H1 (cell line): Measurements from ENCODE around the gene METAP1D. TPM values are rescaled to one million over a fixed set of nuclear protein-coding genes. Genes with fewer than 3 reads are reported as not detected.
A peak's percentile ranks its signal among the peaks of the same experiment; 100 is the strongest.

Source experiments
- ASH2L ChIP-seq: fragments of 200-600, 300-600 bp; sonication (generic); IDR thresholded peaks from one replicate; pipeline ENCODE4 v1.7.1; 2017; ENCODE audit warnings: low read length
- CBX5 ChIP-seq: fragments of 300-800, 300-1000 bp; sonication (generic); IDR thresholded peaks from 2 replicates; pipeline ENCODE4 v1.7.1; 2016; ENCODE audit warnings: antibody characterized with exemption, low read length, low read depth
- CHD2 ChIP-seq: IDR thresholded peaks from 2 replicates; pipeline ENCODE4 v1.6.1; 2012; ENCODE audit warnings: low read length, improper control_type of control experiment
- CTBP2 ChIP-seq: IDR thresholded peaks from 2 replicates; pipeline ENCODE4 v1.7.0; 2011; ENCODE audit warnings: borderline replicate concordance, mild to moderate bottlenecking, moderate library complexity, mixed read lengths, low read length; ENCODE audit not compliant: insufficient read depth, insufficient read length
- EGR1 ChIP-seq: IDR thresholded peaks from 2 replicates; pipeline ENCODE4 v1.6.1; 2011; ENCODE audit warnings: low read depth, low read length, borderline replicate concordance
- EP300 ChIP-seq, 2 experiments: IDR thresholded peaks; 1 replicate in 1 of 2; 2 replicates in 1 of 2; pipeline ENCODE4 v1.6.1; 2011 to 2012; ENCODE audit warnings: low read depth in 2 of 2, low read length in 2 of 2, mild to moderate bottlenecking in 2 of 2, borderline replicate concordance in 1 of 2, inconsistent platforms in 1 of 2, moderate library complexity in 1 of 2
- GTF2F1 ChIP-seq: IDR thresholded peaks from 2 replicates; pipeline ENCODE4 v1.6.1; 2012; ENCODE audit warnings: low read depth, low read length, improper control_type of control experiment, borderline replicate concordance
- HDAC2 ChIP-seq, 2 experiments: fragments of 300-600 bp in 1 of 2; sonication (generic) in 1 of 2; IDR thresholded peaks; 2 replicates each; pipeline ENCODE4 v1.6.1; 2011 to 2012; ENCODE audit warnings: low read depth in 2 of 2, low read length in 2 of 2, mild to moderate bottlenecking in 2 of 2, moderate library complexity in 2 of 2, borderline replicate concordance in 1 of 2, inconsistent platforms in 1 of 2
- HDAC6 ChIP-seq: IDR thresholded peaks from one replicate; pipeline ENCODE4 v1.7.1; 2012; ENCODE audit warnings: low read depth, mild to moderate bottlenecking, inconsistent platforms, low read length, moderate library complexity
- NANOG ChIP-seq: IDR thresholded peaks from 2 replicates; pipeline ENCODE4 v1.6.1; 2011; ENCODE audit warnings: low read length, low read depth, mild to moderate bottlenecking, inconsistent platforms; ENCODE audit not compliant: insufficient read depth, poor library complexity, severe bottlenecking
- POU5F1 ChIP-seq: IDR thresholded peaks from 2 replicates; pipeline ENCODE4 v1.6.1; 2011; ENCODE audit warnings: low read depth, mild to moderate bottlenecking, low read length, moderate library complexity
- RAD21 ChIP-seq, 2 experiments: IDR thresholded peaks in 1 of 2; conservative IDR thresholded peaks in 1 of 2; 2 replicates each; pipeline ENCODE4 v1.6.1; 2011; ENCODE audit warnings: low read depth in 2 of 2, low read length in 2 of 2, improper control_type of control experiment in 1 of 2, inconsistent platforms in 1 of 2, mild to moderate bottlenecking in 1 of 2, moderate library complexity in 1 of 2
- RNF2 ChIP-seq: fragments of 200-900, 300-1000 bp; sonication (generic); IDR thresholded peaks from 2 replicates; pipeline ENCODE4 v1.7.1; 2016; ENCODE audit warnings: borderline replicate concordance, low read depth, mild to moderate bottlenecking, antibody characterized with exemption, low read length; ENCODE audit not compliant: poor library complexity, severe bottlenecking; ENCODE audit errors: missing control alignments
- SAP30 ChIP-seq: fragments of 300-600 bp; sonication (generic); IDR thresholded peaks from 2 replicates; pipeline ENCODE4 v1.7.1; 2012; ENCODE audit warnings: low read length, moderate library complexity, mild to moderate bottlenecking, inconsistent platforms; ENCODE audit not compliant: insufficient read depth, insufficient replicate concordance
- SIN3A ChIP-seq, 2 experiments: IDR thresholded peaks in 1 of 2; conservative IDR thresholded peaks in 1 of 2; 2 replicates each; pipeline ENCODE4 v1.6.1; 2011 to 2012; ENCODE audit warnings: low read length in 2 of 2, improper control_type of control experiment in 1 of 2, low read depth in 1 of 2, mild to moderate bottlenecking in 1 of 2
- SIX5 ChIP-seq: IDR thresholded peaks from 2 replicates; pipeline ENCODE4 v1.6.1; 2011; ENCODE audit warnings: mild to moderate bottlenecking, low read depth, low read length
- SP4 ChIP-seq: IDR thresholded peaks from 2 replicates; pipeline ENCODE4 v1.6.1; 2012; ENCODE audit warnings: low read length, inconsistent platforms
- SUZ12 ChIP-seq: fragments of 200-600 bp; sonication (generic); IDR thresholded peaks from 2 replicates; pipeline ENCODE4 v1.6.1; 2012; ENCODE audit warnings: mild to moderate bottlenecking, inconsistent platforms, low read length, moderate library complexity, mixed read lengths
- TAF1 ChIP-seq: IDR thresholded peaks from 2 replicates; pipeline ENCODE4 v1.6.1; 2011; ENCODE audit warnings: mild to moderate bottlenecking, low read depth, low read length
- polyA plus RNA-seq, 7 experiments: library from polyadenylated mRNA; depleted of rRNA in 3 of 7; stranded (reverse) in 5 of 7; unstranded in 2 of 7; fragments of >200 nt in 5 of 7; fragments of 200-250 nt in 2 of 7; gene quantifications; 1 replicate in 5 of 7; 2 replicates in 1 of 7; 4 replicates in 1 of 7; pipeline versions ENCODE4 v1.2.1 to v1.2.3, GENCODE V29; 2011 to 2013; ENCODE audit warnings: missing spikeins in 2 of 7, mixed read lengths in 2 of 7
- total RNA-seq: library from RNA; stranded (reverse); fragmentation: NEBNext Ultra II Directional; extraction: Animal tissue kit (Norgen Biotek cat#: 25700); gene quantifications from 2 replicates; pipeline ENCODE4 v1.2.1, GENCODE V29; 2021
- TF ChIP-seq, protein P1 (sequence below): IDR thresholded peaks from 2 replicates; pipeline ENCODE4 v1.6.1; 2011; ENCODE audit warnings: low read length, improper control_type of control experiment

Gene METAP1D
- total and polyA plus RNA-seq, 2 of the 8 experiments (the other 6 are each of a cell fraction or from before 2014, with no cell fraction given) = 3.9 to 6.2 TPM

DNA sequence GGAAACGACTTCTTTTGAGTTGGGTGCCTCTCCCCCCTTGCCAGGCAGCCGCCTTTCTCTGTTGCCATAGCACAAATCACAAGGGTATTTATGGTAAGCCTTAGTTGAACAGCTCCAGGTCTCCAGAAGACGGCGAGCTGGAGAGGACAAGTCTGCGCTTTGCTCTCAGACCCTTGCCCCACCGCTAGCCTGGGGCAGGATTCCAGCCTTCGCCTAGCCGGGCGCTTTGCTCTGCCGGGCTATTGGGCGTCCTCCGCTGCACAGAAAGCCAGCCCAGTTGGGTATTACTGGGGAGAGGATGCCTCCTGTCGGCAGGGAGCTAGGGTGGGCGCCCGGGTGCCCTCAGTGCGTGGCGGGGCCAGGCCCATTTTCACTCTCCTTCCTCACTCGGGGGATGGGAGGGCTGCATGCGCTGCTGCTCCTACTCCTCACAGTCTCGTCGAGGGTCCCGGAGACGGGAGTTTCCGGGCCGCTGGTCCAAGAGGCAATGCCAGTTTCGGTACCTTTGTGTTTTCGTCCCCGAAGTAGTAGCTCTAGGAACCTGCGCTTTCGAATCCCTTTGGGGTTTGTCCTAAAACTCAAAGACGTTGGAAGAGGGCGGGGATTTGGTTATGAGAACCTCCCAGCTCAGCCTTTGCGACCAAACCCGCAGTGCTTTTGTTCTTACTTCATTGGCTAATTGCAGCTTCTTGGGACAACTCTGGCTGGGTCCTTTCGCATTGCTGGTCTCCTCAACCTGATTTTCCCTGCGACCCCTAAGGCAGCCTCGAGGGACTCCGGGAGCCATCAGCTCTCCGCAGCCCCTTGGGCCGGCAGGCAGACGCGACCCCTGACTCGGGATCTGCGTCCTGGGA, 106.6 kb downstream of the METAP1D start (continued):
- TF ChIP-seq HDAC2 (IDR thresholded peaks at IDR 0.05; ENCODE audit: borderline replicate concordance in 1 of 2, low read depth in 2 of 2, low read length in 2 of 2) = peak in 1 of 2 experiments; percentile 30; a peak in 1 of 4 replicates
- TF ChIP-seq SP4 = no peak
- TF ChIP-seq EGR1 = no peak
- TF ChIP-seq NANOG = peak; percentile 10
- peak; percentile 84 for TF ChIP-seq SUZ12
- peak; percentile 62 to 75 for TF ChIP-seq RAD21 (IDR thresholded peaks at IDR 0.05 in 1 of 2, conservative IDR thresholded peaks at IDR 0.05 in 1 of 2; ENCODE audit: low read depth in 2 of 2, low read length in 2 of 2)
- no peak for TF ChIP-seq GTF2F1
- TF ChIP-seq TAF1 = no peak
- no peak for TF ChIP-seq SIN3A (conservative IDR thresholded peaks at IDR 0.05 in 1 of 2, IDR thresholded peaks at IDR 0.05 in 1 of 2; ENCODE audit: low read depth in 1 of 2, low read length in 2 of 2)
- TF ChIP-seq CBX5 = no peak
- TF ChIP-seq ASH2L = peak; percentile 25
- no peak for TF ChIP-seq SAP30
- no peak for TF ChIP-seq POU5F1
- no peak for TF ChIP-seq EP300 (IDR thresholded peaks at IDR 0.05; ENCODE audit: borderline replicate concordance in 1 of 2, low read depth in 2 of 2, low read length in 2 of 2)
- no peak for TF ChIP-seq SIX5
- no peak for TF ChIP-seq HDAC6
- TF ChIP-seq CTBP2 = no peak
- TF ChIP-seq, protein P1, sequence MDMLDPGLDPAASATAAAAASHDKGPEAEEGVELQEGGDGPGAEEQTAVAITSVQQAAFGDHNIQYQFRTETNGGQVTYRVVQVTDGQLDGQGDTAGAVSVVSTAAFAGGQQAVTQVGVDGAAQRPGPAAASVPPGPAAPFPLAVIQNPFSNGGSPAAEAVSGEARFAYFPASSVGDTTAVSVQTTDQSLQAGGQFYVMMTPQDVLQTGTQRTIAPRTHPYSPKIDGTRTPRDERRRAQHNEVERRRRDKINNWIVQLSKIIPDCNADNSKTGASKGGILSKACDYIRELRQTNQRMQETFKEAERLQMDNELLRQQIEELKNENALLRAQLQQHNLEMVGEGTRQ = no peak
- peak; percentile 10 for TF ChIP-seq RNF2
- no peak for TF ChIP-seq CHD2
